G401.6 (cell line): ENCODE results near the gene SLC44A1.
A peak's percentile ranks its signal among the peaks of the same experiment; 100 is the strongest.

Experiments used
- FAIRE-seq: peaks from 2 replicates; lab custom pipeline; 2012; peaks lifted over from hg19 to GRCh38; lab: Jason Lieb, UNC

Gene SLC44A1

DNA sequence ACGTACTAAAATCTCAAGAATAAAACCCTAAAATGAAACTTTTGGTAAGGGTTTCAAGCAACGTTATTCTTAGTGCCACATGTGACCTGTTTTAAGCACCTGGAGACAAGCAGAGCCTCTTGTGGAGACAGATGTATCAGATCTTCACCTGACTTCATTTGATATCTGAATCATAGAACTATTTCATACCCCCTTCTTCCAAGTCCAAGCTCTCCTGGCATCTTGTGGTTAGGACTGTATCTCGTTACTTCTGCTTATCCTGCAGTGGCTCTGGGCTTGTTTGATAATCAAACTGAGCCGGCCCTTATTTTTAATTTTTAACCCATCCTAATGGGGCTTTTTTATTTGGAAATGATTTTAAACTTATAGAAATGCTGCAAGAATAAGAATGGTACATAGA, 192.3 kb downstream of the SLC44A1 start:
- no peak for FAIRE-seq

- FAIRE-seq: no peak
Measured at GRCh38 chr9:105437704-105438103, 193.3 kb downstream of the SLC44A1 start.

DNA sequence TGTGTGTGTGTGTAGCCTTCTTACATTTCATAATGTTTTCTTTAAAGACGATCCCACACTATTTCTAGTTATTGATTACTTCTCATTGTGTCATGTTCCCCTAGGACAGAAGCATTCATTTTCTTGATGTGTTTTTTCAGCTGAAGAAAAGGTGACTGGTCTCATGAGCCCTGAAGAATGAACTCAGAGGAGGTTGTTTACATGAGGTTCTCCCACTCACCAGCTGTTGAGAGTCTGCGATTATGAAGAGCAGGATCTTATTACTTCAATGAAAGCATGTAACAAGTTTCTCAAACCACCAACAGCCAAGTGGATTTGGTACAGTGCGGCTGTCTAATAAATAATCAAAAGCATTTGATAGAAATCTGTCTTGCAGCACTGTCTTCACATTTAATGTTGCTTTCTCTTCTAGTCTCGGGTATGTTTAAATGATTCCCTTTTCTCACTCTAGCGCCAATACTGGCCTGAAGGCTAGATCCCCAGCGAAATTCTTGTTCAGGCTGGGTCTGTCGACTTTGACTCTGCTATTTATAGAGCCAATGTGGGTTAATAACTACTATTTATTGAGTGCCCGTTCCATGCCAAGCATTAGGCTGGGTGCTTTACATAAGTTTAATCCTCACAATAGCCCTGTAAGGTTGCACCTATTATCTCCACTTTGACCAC, 193.8 kb downstream of the SLC44A1 start:
- FAIRE-seq: no peak

DNA sequence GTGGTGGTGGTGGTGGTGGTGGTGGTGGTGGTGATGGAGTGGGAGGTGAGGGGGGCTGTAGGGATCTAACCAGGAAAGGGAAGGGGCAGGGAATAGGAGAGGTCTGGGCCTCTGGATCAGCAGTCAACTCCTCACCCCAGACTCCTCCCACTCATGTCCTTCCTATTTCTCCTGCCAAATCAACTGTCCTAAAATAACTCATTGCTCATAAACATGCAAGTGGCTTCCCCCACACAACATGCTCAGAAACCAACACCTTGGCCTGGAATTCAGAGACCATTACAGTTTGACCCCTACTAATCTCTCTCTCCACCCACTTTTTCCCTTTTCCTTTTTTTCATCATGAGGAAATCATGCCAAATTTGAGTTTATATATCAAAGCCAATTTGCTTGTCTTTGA, 195.0 kb downstream of the SLC44A1 start:
- no peak for FAIRE-seq

DNA sequence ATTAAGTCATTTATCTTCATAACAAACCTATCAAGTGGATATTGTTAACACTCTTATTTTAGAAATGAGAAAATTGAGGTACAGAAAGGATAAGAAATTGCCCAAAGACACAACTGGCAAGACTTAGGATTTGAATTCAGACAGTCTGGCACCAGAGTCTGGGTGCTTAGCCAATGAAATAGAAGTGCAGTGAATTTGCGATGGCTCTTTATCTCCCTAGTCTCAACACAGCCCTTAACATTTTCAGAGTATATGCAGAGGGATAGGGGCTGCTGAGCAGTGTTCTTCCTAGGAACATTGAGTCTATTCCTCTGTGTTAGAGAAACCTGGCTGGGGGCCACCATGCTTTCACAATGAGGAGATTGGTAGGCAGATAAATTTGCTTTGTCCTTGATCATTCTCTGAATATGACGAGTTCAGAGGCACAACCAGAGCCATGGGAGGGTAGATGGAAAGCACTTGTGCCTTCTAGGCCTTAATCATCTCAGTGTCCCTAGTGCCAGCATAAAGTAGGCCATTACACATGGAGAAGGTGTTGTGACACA, 197.2 kb downstream of the SLC44A1 start:
- FAIRE-seq: no peak

- no peak for FAIRE-seq
Measured at GRCh38 chr9:105443121-105443520, 198.7 kb downstream of the SLC44A1 start.

- FAIRE-seq: no peak
Measured at GRCh38 chr9:105444130-105444529, 199.7 kb downstream of the SLC44A1 start.

- no peak for FAIRE-seq
Measured at GRCh38 chr9:105445203-105445881, 200.9 kb downstream of the SLC44A1 start.

- no peak for FAIRE-seq
Measured at GRCh38 chr9:105447386-105447813, 202.9 kb downstream of the SLC44A1 start.

GRCh38 chr9:105447814-105448812, 203.7 kb downstream of the SLC44A1 start, which contains the start of gene FSD1L:
TSS of gene FSD1L (plus strand) at chr9:105448034. CDS start at chr9:105448221, 187 bp downstream.
- no peak for FAIRE-seq

- no peak for FAIRE-seq
Measured at GRCh38 chr9:105449081-105449480, 204.6 kb downstream of the SLC44A1 start.

DNA sequence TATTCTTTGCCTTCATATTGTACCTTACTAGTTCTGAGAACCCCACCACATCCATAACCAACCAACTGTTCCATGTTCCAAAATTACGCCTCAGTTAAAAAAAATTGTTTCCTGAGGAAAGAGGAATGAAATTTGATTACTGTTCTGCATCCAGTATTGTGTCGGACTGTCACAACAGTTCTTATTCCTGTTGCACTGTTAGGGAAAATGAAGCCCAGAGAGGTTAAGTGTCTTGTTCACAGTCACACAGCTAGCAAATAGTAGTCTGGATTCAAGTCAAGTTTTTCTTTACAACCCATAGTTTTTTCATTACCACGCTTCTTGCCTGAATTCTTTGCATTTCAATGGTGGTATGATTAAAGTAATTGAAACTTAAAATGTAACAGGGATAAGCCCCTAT, 207.7 kb downstream of the SLC44A1 start:
- no peak for FAIRE-seq

DNA sequence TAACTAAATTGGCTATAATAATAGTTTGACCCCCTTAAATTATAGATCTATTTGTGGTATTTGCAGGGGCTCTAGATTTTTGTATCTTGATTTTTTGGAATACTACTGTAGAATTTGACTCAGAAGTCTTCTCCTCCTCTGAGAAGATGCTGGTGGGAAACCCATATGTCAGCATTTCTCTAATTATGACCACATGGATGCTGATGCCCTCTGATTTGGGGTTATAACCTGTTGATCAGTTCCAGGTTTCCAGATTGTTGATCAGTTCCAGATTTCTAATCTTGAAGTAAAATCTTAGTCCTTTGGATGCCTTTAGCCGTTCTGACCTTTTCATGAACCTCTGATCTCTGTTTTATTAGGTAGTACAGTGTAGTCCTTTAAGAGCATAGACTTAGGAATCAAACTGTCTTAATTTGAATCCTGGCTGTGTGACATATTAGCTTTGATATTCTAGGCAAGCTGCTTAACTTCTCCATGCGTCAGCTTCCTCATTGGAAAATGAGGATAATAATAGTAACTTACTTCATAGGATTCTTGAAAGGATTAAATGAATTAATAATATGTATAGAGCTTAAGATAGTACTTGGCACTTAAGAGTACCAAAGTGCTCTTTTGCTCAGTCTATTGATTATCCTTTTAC, 211.5 kb downstream of the SLC44A1 start:
- no peak for FAIRE-seq

DNA sequence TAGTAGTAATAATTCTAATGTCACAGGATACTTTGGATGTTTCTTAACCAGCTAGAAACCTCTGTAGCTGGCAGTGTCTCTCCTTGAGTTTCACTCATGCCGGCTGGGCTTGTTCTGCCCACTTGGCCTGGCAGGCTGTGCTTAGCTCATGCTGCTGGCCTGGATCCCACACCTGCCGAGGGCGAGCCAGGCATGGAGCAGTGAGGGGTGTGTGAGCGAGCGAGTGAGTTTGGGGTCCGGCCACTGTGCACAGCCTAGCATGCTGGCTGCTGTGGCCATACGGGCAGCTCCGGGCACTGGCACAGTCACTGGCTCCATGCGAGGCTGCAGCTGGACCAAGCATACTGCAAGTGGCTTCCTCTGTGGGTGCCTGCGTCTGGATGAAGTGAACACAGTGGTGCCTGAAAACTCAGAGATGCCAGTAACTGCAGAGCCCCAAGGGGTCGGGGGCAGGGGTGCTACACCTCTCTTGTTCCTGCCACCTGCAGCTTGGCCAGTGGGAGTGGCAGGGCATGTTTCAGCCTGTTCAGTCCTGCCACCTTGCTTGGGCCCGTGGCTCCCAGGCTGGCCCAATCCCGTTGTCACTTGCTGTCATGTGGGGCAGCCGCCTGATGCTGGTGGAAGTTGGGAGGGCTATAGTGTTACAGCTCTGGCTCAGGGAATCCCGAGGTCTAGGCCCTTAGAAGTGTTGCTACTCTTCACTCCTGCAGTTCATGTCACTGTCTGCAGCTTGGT, 213.3 kb downstream of the SLC44A1 start:
- FAIRE-seq: no peak

GRCh38 chr9:105458404-105458803, 214.0 kb downstream of the SLC44A1 start:
- no peak for FAIRE-seq

DNA sequence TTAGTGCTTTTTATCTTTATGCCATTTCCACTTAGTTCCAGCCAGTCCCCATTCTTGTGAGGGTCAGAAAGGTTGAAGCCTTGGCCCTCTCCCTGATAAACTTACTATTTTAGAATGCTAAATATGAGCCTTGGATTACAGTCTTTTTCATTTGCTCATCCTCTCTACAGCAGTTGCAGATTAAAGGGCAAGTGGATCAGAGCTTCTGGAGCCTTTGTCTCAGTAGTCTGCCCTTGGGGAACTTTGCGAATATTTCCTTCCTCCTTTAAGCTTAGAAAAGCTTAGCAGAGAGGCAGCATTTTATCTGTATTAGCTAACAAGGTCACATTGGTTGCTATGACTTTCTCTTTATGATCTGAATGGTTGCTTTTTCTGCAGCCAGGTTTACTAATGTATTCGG, 214.9 kb downstream of the SLC44A1 start:
- no peak for FAIRE-seq

GRCh38 chr9:105466898-105467455, 222.5 kb downstream of the SLC44A1 start:
- no peak for FAIRE-seq

- FAIRE-seq: no peak
Measured at GRCh38 chr9:105468875-105469274, 224.4 kb downstream of the SLC44A1 start.

DNA sequence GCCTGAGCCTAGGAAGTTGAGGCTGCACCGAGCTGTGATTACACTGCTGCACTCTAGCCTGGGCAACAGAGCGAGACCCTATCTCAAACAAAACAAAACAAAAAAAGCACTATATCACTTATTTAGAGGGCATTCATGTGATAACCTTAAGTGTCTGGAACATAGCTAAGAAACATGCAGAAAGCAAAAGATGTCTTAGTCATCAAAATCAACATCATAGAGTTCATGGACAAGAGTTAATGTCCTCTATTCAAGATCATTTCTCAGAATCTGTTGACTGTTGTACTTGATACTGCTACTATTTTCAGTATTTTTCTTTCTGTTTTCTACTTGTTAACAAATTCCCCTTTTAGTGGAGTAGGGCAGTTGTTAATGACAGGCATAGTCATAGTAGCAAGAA, 228.8 kb downstream of the SLC44A1 start:
- no peak for FAIRE-seq

DNA sequence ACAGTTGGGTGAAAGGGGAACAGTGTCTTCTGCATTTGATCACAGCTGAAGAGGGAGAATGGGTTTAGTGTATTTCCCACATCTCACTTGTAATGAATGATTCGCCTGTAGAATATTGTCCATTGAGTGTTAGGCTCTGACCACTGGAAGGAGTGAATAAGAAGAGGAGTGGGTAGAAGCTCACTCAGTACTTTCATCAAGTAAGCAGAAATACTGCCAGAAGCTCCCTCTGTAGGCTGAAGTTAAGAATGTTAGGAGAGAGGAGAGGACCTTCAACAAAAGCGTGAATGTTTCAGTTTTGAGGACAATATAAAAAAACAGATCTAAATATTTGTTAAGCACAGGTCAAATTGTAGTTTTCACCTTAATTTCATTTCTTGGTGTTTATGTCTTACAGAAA, 230.9 kb downstream of the SLC44A1 start:
- peak; percentile 64 for FAIRE-seq

- FAIRE-seq: no peak
Measured at GRCh38 chr9:105479846-105480245, 235.4 kb downstream of the SLC44A1 start.
